HG02981 (cell line): ENCODE measurements around the gene QARS1.

Experiments
- ATAC-seq: cut with Tn5 transposase; IDR thresholded peaks from one replicate; pipeline ENCODE4 v1.9.1; 2021; ENCODE audit warnings: mild to moderate bottlenecking, moderate library complexity; ENCODE audit not compliant: unreplicated experiment

Gene QARS1

GRCh38 chr3:49120438-49121131 lies 16.0 kb upstream of the QARS1 start, which contains the start of gene USP19:
USP19 (minus strand) TSS chr3:49120823; CDS start chr3:49119145, 1,678 bp downstream.
- peak; percentile 84 for ATAC-seq

- ATAC-seq, result peak; percentile 9
Observed at GRCh38 chr3:49120096-49120437, 15.5 kb upstream of the QARS1 start.

- no peak for ATAC-seq
Observed at GRCh38 chr3:49119439-49119838, 14.9 kb upstream of the QARS1 start.

- ATAC-seq, result no peak
Observed at GRCh38 chr3:49119036-49119435, 14.5 kb upstream of the QARS1 start.

GRCh38 chr3:49112262-49112661 lies 7.7 kb upstream of the QARS1 start:
- no peak for ATAC-seq

- no peak for ATAC-seq
Observed at GRCh38 chr3:49111347-49111746, 6.8 kb upstream of the QARS1 start.

GRCh38 chr3:49110780-49111179 lies 6.2 kb upstream of the QARS1 start:
- ATAC-seq, result no peak

GRCh38 chr3:49108346-49108745 lies 3.8 kb upstream of the QARS1 start:
- ATAC-seq, result no peak

- no peak for ATAC-seq
Observed at GRCh38 chr3:49104052-49104426, 518 bp downstream of the QARS1 start.

GRCh38 chr3:49100046-49100615 lies 4.4 kb downstream of the QARS1 start:
- no peak for ATAC-seq

GRCh38 chr3:49098910-49099630 lies 5.5 kb downstream of the QARS1 start:
- ATAC-seq, result no peak

GRCh38 chr3:49098429-49098828 lies 6.1 kb downstream of the QARS1 start:
- ATAC-seq, result no peak

GRCh38 chr3:49093853-49094767 lies 10.4 kb downstream of the QARS1 start, which contains the start of gene QRICH1:
QRICH1 (minus strand) TSS chr3:49094071; CDS start chr3:49077017, 17,054 bp downstream.
- ATAC-seq, result peak; percentile 67

GRCh38 chr3:49092938-49093852 lies 11.4 kb downstream of the QARS1 start:
- ATAC-seq, result peak; percentile 36

- ATAC-seq, result no peak
Observed at GRCh38 chr3:49081429-49081828, 23.1 kb downstream of the QARS1 start.

- no peak for ATAC-seq
Observed at GRCh38 chr3:49079270-49079669, 25.3 kb downstream of the QARS1 start.

- ATAC-seq, result no peak
Observed at GRCh38 chr3:49076646-49077045, 27.9 kb downstream of the QARS1 start.

- ATAC-seq, result no peak
Observed at GRCh38 chr3:49076116-49076515, 28.4 kb downstream of the QARS1 start.

GRCh38 chr3:49058011-49058410 lies 46.5 kb downstream of the QARS1 start:
- no peak for ATAC-seq

GRCh38 chr3:49057268-49057667 lies 47.3 kb downstream of the QARS1 start:
- no peak for ATAC-seq
